GM03348 (cell line): ENCODE measurements around the gene ADGRL3.
"Not testable (repeated sequence)": the region's sequence is repeated elsewhere in the genome, so short reads cannot be mapped to it uniquely, and the experiment has no call there.

Experiments
- DNase-seq: peaks from one replicate; pipeline ENCODE4 v3.0.0; 2012; ENCODE audit warnings: low spot score

ADGRL3 gene

GRCh38 chr4:61205066-61205465 lies 4.9 kb downstream of the ADGRL3 start:
- no peak for DNase-seq

- not testable (repeated sequence) for DNase-seq
These were observed 7.0 kb downstream of the ADGRL3 start for GRCh38 chr4:61207156-61207555.

- no peak for DNase-seq
These were observed 10.2 kb downstream of the ADGRL3 start for GRCh38 chr4:61210186-61210939.

- DNase-seq: no peak
These were observed 11.7 kb downstream of the ADGRL3 start for GRCh38 chr4:61211781-61212180.

- DNase-seq: no peak
These were observed 12.7 kb downstream of the ADGRL3 start for GRCh38 chr4:61212788-61213187.

- no peak for DNase-seq
These were observed 14.6 kb downstream of the ADGRL3 start for GRCh38 chr4:61214680-61215079.

- DNase-seq: no peak
These were observed 17.1 kb downstream of the ADGRL3 start for GRCh38 chr4:61217222-61217621.

- DNase-seq: no peak
These were observed 20.4 kb downstream of the ADGRL3 start for GRCh38 chr4:61220556-61220955.

GRCh38 chr4:61223385-61223784 lies 23.3 kb downstream of the ADGRL3 start:
- no peak for DNase-seq

- DNase-seq: no peak
These were observed 24.4 kb downstream of the ADGRL3 start for GRCh38 chr4:61224573-61224972.

- no peak for DNase-seq
These were observed 25.5 kb downstream of the ADGRL3 start for GRCh38 chr4:61225656-61226055.

- no peak for DNase-seq
These were observed 31.3 kb downstream of the ADGRL3 start for GRCh38 chr4:61231421-61231820.

GRCh38 chr4:61239250-61239649 lies 39.1 kb downstream of the ADGRL3 start:
- no peak for DNase-seq

GRCh38 chr4:61243962-61244361 lies 43.8 kb downstream of the ADGRL3 start:
- DNase-seq: no peak

GRCh38 chr4:61245069-61245714 lies 45.1 kb downstream of the ADGRL3 start:
- no peak for DNase-seq

- DNase-seq: no peak
These were observed 45.9 kb downstream of the ADGRL3 start for GRCh38 chr4:61246034-61246433.

- DNase-seq: no peak
These were observed 48.6 kb downstream of the ADGRL3 start for GRCh38 chr4:61248705-61249104.

GRCh38 chr4:61251129-61251528 lies 51.0 kb downstream of the ADGRL3 start:
- DNase-seq: no peak

- DNase-seq: no peak
These were observed 54.3 kb downstream of the ADGRL3 start for GRCh38 chr4:61254406-61254805.

- no peak for DNase-seq
These were observed 73.1 kb downstream of the ADGRL3 start for GRCh38 chr4:61273233-61273632.

GRCh38 chr4:61274286-61274685 lies 74.2 kb downstream of the ADGRL3 start:
- no peak for DNase-seq

- no peak for DNase-seq
These were observed 75.1 kb downstream of the ADGRL3 start for GRCh38 chr4:61275241-61275640.

GRCh38 chr4:61276029-61276428 lies 75.9 kb downstream of the ADGRL3 start:
- no peak for DNase-seq
